Left lobe of liver (tissue), 1 donor: ENCODE data around the gene ACBD3. TPM values are rescaled to one million over a fixed set of nuclear protein-coding genes. Genes with fewer than 3 reads are reported as not detected.

Experiments
- total RNA-seq: library from RNA; stranded (reverse); gene quantifications from one replicate; pipeline ENCODE4 v1.2.1, GENCODE V29; 2021
- donor health status: DM: no; HTN: yes; CAD: no.

Gene ACBD3
- total RNA-seq, 1 donor from 2014 or later, result 12.8 TPM

Other genes with a start within 250 kb of the ACBD3 start
- not detected for gene LEFTY2, start 245.5 kb downstream of the ACBD3 start, total RNA-seq
- gene SDE2, start 187.4 kb downstream of the ACBD3 start, total RNA-seq, result 8.0 TPM
- 129 TPM for gene H3-3A, start 124.0 kb downstream of the ACBD3 start, total RNA-seq
- not detected for gene MIXL1, start 36.9 kb upstream of the ACBD3 start, total RNA-seq
- gene LIN9, start 122.4 kb upstream of the ACBD3 start, total RNA-seq, result 0.70 TPM
- gene PARP1, start 221.4 kb upstream of the ACBD3 start, total RNA-seq, result 37.0 TPM